ENCODE data around the gene HCN1. TPM values are rescaled to one million over a fixed set of nuclear protein-coding genes. Genes with fewer than 3 reads are reported as not detected.

The HCN1 gene
- total RNA-seq, 1 experiment from 2014 or later = 0.04 TPM

- no TSS peak for BruUV-seq (replicated peaks)
- H3K4me1 ChIP-seq (ENCODE audit: insufficient read depth, low read length, poor library complexity, severe bottlenecking) = no peaks in the 10 kb centered on the region
- no peaks in the 10 kb centered on the region for H3K9me3 ChIP-seq (ENCODE audit: low read depth, low read length, poor library complexity, severe bottlenecking)
- no peak for DNase-seq (ENCODE audit: low spot score)
- no peaks in the 10 kb centered on the region for H3K36me3 ChIP-seq (ENCODE audit: insufficient read depth, low read length, poor library complexity, severe bottlenecking)
- no peak for TF ChIP-seq EZH2 (IDR thresholded peaks at IDR 0.05; ENCODE audit: borderline replicate concordance, low read depth, low read length, poor library complexity, severe bottlenecking)
- TF ChIP-seq, protein P1, sequence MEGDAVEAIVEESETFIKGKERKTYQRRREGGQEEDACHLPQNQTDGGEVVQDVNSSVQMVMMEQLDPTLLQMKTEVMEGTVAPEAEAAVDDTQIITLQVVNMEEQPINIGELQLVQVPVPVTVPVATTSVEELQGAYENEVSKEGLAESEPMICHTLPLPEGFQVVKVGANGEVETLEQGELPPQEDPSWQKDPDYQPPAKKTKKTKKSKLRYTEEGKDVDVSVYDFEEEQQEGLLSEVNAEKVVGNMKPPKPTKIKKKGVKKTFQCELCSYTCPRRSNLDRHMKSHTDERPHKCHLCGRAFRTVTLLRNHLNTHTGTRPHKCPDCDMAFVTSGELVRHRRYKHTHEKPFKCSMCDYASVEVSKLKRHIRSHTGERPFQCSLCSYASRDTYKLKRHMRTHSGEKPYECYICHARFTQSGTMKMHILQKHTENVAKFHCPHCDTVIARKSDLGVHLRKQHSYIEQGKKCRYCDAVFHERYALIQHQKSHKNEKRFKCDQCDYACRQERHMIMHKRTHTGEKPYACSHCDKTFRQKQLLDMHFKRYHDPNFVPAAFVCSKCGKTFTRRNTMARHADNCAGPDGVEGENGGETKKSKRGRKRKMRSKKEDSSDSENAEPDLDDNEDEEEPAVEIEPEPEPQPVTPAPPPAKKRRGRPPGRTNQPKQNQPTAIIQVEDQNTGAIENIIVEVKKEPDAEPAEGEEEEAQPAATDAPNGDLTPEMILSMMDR (conservative IDR thresholded peaks at IDR 0.05; ENCODE audit: low read depth, low read length) = no peak
- ChIA-PET POLR2A (ENCODE audit: low non-redundant PET) (interaction anchor here (0.7 kb wide), 1 partner anchor 16 kb away, joined by 3 read pairs; no protein-coding TSS in a partner anchor), CTCF (no interaction called here)
- H3K27ac ChIP-seq (ENCODE audit: low read depth, low read length, poor library complexity, severe bottlenecking) = no peak overlapping the region
- H3K4me3 ChIP-seq (ENCODE audit: low read depth, low read length, poor library complexity, severe bottlenecking) = no peak overlapping the region
- H3K27me3 ChIP-seq (replicated peaks; ENCODE audit: insufficient read depth, low read depth, low read length, poor library complexity) = no peaks in the 10 kb centered on the region
- intact Hi-C loops (cut with micrococcal nuclease; ENCODE audit: unreplicated experiment) = no loop called here
These were observed 258.4 kb downstream of the HCN1 start for GRCh38 chr5:45437752-45438151.

DNA sequence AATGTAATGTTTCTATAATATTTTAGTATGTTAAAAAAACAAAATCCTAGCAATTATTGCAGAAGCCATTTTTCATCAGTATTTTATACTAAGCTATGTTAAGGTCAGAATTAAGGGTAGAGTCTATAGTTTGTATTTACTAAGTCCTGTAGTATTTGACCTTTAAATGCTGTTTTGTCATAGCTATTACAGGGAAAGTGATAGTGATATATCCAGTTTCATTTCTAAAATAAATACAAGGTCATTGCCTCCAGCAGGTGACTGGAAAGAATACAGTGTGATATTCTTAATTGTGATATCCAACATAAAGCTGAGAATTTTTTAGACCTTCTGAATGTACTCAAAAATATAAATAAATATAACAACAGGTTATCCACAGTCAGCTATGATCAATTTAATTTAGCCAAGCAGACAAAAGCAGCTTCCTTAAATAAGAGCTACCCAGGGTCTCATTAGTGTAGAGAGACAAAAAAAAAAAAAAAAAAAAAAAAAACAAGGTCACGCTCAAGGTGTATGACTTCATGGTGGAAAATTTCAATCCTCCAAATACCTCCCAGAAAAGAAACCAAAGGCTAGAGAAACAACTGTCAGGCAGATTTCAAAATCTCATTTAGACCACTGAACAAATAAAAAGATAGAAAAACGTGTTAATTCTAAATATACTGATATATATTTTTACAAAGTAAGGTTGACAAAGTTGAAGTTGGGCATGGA, 278.7 kb downstream of the HCN1 start:
- BruUV-seq (replicated peaks) = no TSS peak
- no peaks in the 10 kb centered on the region for H3K9me3 ChIP-seq (ENCODE audit: low read depth, low read length, poor library complexity, severe bottlenecking)
- H3K4me1 ChIP-seq (ENCODE audit: insufficient read depth, low read length, poor library complexity, severe bottlenecking) = peaks cover 29% of the 10 kb centered on the region
- TF ChIP-seq EZH2 (IDR thresholded peaks at IDR 0.05; ENCODE audit: borderline replicate concordance, low read depth, low read length, poor library complexity, severe bottlenecking) = no peak
- intact Hi-C loops (cut with micrococcal nuclease; ENCODE audit: unreplicated experiment) = no loop called here
- DNase-seq (ENCODE audit: low spot score) = no peak
- ChIA-PET CTCF (no interaction called here), POLR2A (ENCODE audit: low non-redundant PET) (no interaction called here)
- H3K27ac ChIP-seq (ENCODE audit: low read depth, low read length, poor library complexity, severe bottlenecking) = no peak overlapping the region
- no peaks in the 10 kb centered on the region for H3K36me3 ChIP-seq (ENCODE audit: insufficient read depth, low read length, poor library complexity, severe bottlenecking)
- H3K4me3 ChIP-seq (ENCODE audit: low read depth, low read length, poor library complexity, severe bottlenecking) = no peak overlapping the region
- H3K27me3 ChIP-seq (replicated peaks; ENCODE audit: insufficient read depth, low read depth, low read length, poor library complexity) = no peaks in the 10 kb centered on the region

- BruUV-seq (replicated peaks) = no TSS peak
- intact Hi-C loops (cut with micrococcal nuclease; ENCODE audit: unreplicated experiment) = no loop called here
- Histone ChIP-seq H3K9me3 (ENCODE audit: low read depth, low read length, poor library complexity, severe bottlenecking) (no peaks in the 10 kb centered on the region), H3K27me3 (replicated peaks; ENCODE audit: insufficient read depth, low read depth, low read length, poor library complexity) (no peaks in the 10 kb centered on the region), H3K36me3 (ENCODE audit: insufficient read depth, low read length, poor library complexity, severe bottlenecking) (no peaks in the 10 kb centered on the region), H3K27ac (ENCODE audit: low read depth, low read length, poor library complexity, severe bottlenecking) (no peak overlapping the region), H3K4me1 (ENCODE audit: insufficient read depth, low read length, poor library complexity, severe bottlenecking) (peaks cover 42% of the 10 kb centered on the region), H3K4me3 (ENCODE audit: low read depth, low read length, poor library complexity, severe bottlenecking) (no peak overlapping the region)
- no peak for DNase-seq (ENCODE audit: low spot score)
- POLR2A ChIA-PET (ENCODE audit: low non-redundant PET) = no interaction called here
- CTCF ChIA-PET = no interaction called here
- TF ChIP-seq EZH2 (IDR thresholded peaks at IDR 0.05; ENCODE audit: borderline replicate concordance, low read depth, low read length, poor library complexity, severe bottlenecking) = no peak
- TF ChIP-seq, protein P1 (conservative IDR thresholded peaks at IDR 0.05; ENCODE audit: low read depth, low read length) = no peak
These were observed 281.3 kb downstream of the HCN1 start for GRCh38 chr5:45414620-45415573.

All from A673 (cell line).